ENCODE measurements around the gene IQCN.

- TF ChIP-seq CTCF (IDR thresholded peaks at IDR 0.05 in 8 of 11, conservative IDR thresholded peaks at IDR 0.05 in 3 of 11) (no peak), POLR2A (IDR thresholded peaks at IDR 0.05) (no peak), POLR2AphosphoS5 (IDR thresholded peaks at IDR 0.05) (peak; percentile 35 to 64 (median 36))
These were observed 50.3 kb downstream of the IQCN start for GRCh38 chr19:18223860-18224524.

All from spleen (tissue), 7 donors.